Measurements from ENCODE around the gene TCFL5. TPM values are rescaled to one million over a fixed set of nuclear protein-coding genes. Genes with fewer than 3 reads are reported as not detected.

TCFL5 gene
- total RNA-seq, 1 experiment from 2014 or later = 29.3 TPM

- TF ChIP-seq CTCF (conservative IDR thresholded peaks at IDR 0.05) = no peak
- TF ChIP-seq EZH2 (IDR thresholded peaks at IDR 0.05; ENCODE audit: low read depth) = no peak
- POLR2A ChIA-PET (ENCODE audit: unreplicated experiment) = interaction anchor here (0.6 kb wide), 1 partner anchor 31 kb away, joined by 4 read pairs; no protein-coding TSS in a partner anchor
- Histone ChIP-seq H3K4me3 (no peak overlapping the region), H3K27ac (no peak overlapping the region), H3K36me3 (ENCODE audit: low read depth) (peaks cover 21% of the 10 kb centered on the region), H3K4me1 (replicated peaks; ENCODE audit: insufficient read depth) (peaks cover 8% of the 10 kb centered on the region), H3K9me2 (ENCODE audit: insufficient read depth) (no peaks in the 10 kb centered on the region), H3F3A (ENCODE audit: insufficient read depth, low read depth) (peaks cover 58% of the 10 kb centered on the region), H2AFZ (no peak overlapping the region), H3K79me2 (ENCODE audit: low read depth) (no peaks in the 10 kb centered on the region), H4K20me1 (ENCODE audit: insufficient read depth) (peaks cover 35% of the 10 kb centered on the region), H3K27me3 (ENCODE audit: insufficient read depth, low read depth) (no peaks in the 10 kb centered on the region), H3K4me2 (no peak overlapping the region), H3K9me3 (ENCODE audit: insufficient read depth, low read depth) (no peaks in the 10 kb centered on the region)
- BruUV-seq (replicated peaks) = no TSS peak
- no peak for DNase-seq
- CTCF ChIA-PET = no interaction called here
- intact Hi-C loops (cut with micrococcal nuclease; ENCODE audit: unreplicated experiment) = loop anchor here (1.0 to 2.0 kb wide), 5 partner anchors 17 to 110 kb away; partner anchors contain the start of gene GID8
These were observed 38.0 kb upstream of the TCFL5 start for GRCh38 chr20:62899633-62900051.

- Histone ChIP-seq H4K20me1 (ENCODE audit: insufficient read depth) (peaks cover 32% of the 10 kb centered on the region), H3F3A (ENCODE audit: insufficient read depth, low read depth) (peaks cover 54% of the 10 kb centered on the region), H3K27ac (no peak overlapping the region), H3K9me2 (ENCODE audit: insufficient read depth) (no peaks in the 10 kb centered on the region), H3K27me3 (ENCODE audit: insufficient read depth, low read depth) (no peaks in the 10 kb centered on the region), H3K4me3 (no peak overlapping the region), H3K36me3 (ENCODE audit: low read depth) (peaks cover 21% of the 10 kb centered on the region), H3K9me3 (ENCODE audit: insufficient read depth, low read depth) (no peaks in the 10 kb centered on the region), H3K4me1 (replicated peaks; ENCODE audit: insufficient read depth) (peaks cover 8% of the 10 kb centered on the region), H2AFZ (no peak overlapping the region), H3K79me2 (ENCODE audit: low read depth) (no peaks in the 10 kb centered on the region), H3K4me2 (no peak overlapping the region)
- no TSS peak for BruUV-seq (replicated peaks)
- TF ChIP-seq EZH2 (IDR thresholded peaks at IDR 0.05; ENCODE audit: low read depth) (no peak), CTCF (conservative IDR thresholded peaks at IDR 0.05) (no peak)
- intact Hi-C loops (cut with micrococcal nuclease; ENCODE audit: unreplicated experiment) = no loop called here
- POLR2A ChIA-PET (ENCODE audit: unreplicated experiment) = interaction anchor here (0.6 kb wide), 1 partner anchor 32 kb away, joined by 4 read pairs; no protein-coding TSS in a partner anchor
- CTCF ChIA-PET = no interaction called here
- no peak for DNase-seq
These were observed 37.5 kb upstream of the TCFL5 start for GRCh38 chr20:62898970-62899632.

- Histone ChIP-seq H4K20me1 (ENCODE audit: insufficient read depth) (peaks cover 33% of the 10 kb centered on the region), H3K4me2 (no peak overlapping the region), H2AFZ (no peak overlapping the region), H3F3A (ENCODE audit: insufficient read depth, low read depth) (peaks cover 54% of the 10 kb centered on the region), H3K79me2 (ENCODE audit: low read depth) (no peaks in the 10 kb centered on the region), H3K27me3 (ENCODE audit: insufficient read depth, low read depth) (no peaks in the 10 kb centered on the region), H3K4me3 (no peak overlapping the region), H3K27ac (no peak overlapping the region), H3K9me2 (ENCODE audit: insufficient read depth) (no peaks in the 10 kb centered on the region), H3K9me3 (ENCODE audit: insufficient read depth, low read depth) (no peaks in the 10 kb centered on the region), H3K36me3 (ENCODE audit: low read depth) (peaks cover 21% of the 10 kb centered on the region), H3K4me1 (replicated peaks; ENCODE audit: insufficient read depth) (peaks cover 8% of the 10 kb centered on the region)
- no peak for TF ChIP-seq EZH2 (IDR thresholded peaks at IDR 0.05; ENCODE audit: low read depth)
- no peak for TF ChIP-seq CTCF (conservative IDR thresholded peaks at IDR 0.05)
- intact Hi-C loops (cut with micrococcal nuclease; ENCODE audit: unreplicated experiment) = no loop called here
- DNase-seq = no peak
- POLR2A ChIA-PET (ENCODE audit: unreplicated experiment) = no interaction called here
- TSS peak; percentile 2 for BruUV-seq (replicated peaks)
- CTCF ChIA-PET = no interaction called here
These were observed 36.7 kb upstream of the TCFL5 start for GRCh38 chr20:62898093-62898964.
